GM23338 (cell line): Measurements from ENCODE around the gene SMAD1. TPM values are rescaled to one million over a fixed set of nuclear protein-coding genes. Genes with fewer than 3 reads are reported as not detected.

Experiments
- ATAC-seq: fragments of 200-7000 bp; cut with Tn5 transposase; 3 replicates; pipeline ENCODE4 v1.9.1; 2020
- DNase-seq: peaks from one replicate; pipeline ENCODE4 v3.0.0-alpha.2; 2015; ENCODE audit warnings: low spot score
- H2AFZ ChIP-seq: fragments of 200-600 bp; sonication (generic); 2 replicates; pipeline ENCODE4 v1.8.0; 2016; ENCODE audit warnings: antibody characterized with exemption, mild to moderate bottlenecking, moderate library complexity
- H3F3A ChIP-seq: fragments of 200-600 bp; sonication (generic); replicated peaks from 2 replicates; pipeline ENCODE4 v1.8.0; 2017; ENCODE audit warnings: antibody characterized with exemption, mixed run types, low read depth
- H3K27ac ChIP-seq: fragments of 200-600 bp; sonication (generic); 2 replicates; pipeline ENCODE4 v1.6.1; 2016; ENCODE audit warnings: low read depth
- H3K27me3 ChIP-seq: fragments of 200-600 bp; sonication (generic); 2 replicates; pipeline ENCODE4 v1.8.0; 2016; ENCODE audit warnings: mild to moderate bottlenecking, mixed run types, moderate library complexity; ENCODE audit not compliant: insufficient read depth
- H3K36me3 ChIP-seq: fragments of 200-600 bp; sonication (generic); 2 replicates; pipeline ENCODE4 v1.8.0; 2016; ENCODE audit warnings: mild to moderate bottlenecking; ENCODE audit not compliant: insufficient read depth
- H3K4me1 ChIP-seq: fragments of 200-600 bp; sonication (generic); 2 replicates; pipeline ENCODE4 v1.8.0; 2016; ENCODE audit warnings: mild to moderate bottlenecking, moderate library complexity; ENCODE audit not compliant: insufficient read depth
- H3K4me2 ChIP-seq: fragments of 200-600 bp; sonication (generic); 2 replicates; pipeline ENCODE4 v1.7.1; 2017; ENCODE audit warnings: mixed run types
- H3K4me3 ChIP-seq: fragments of 200-600 bp; sonication (generic); 2 replicates; pipeline ENCODE4 v1.6.1; 2016; ENCODE audit warnings: mixed run types
- H3K79me2 ChIP-seq: fragments of 200-600 bp; sonication (generic); replicated peaks from 2 replicates; pipeline ENCODE4 v1.8.0; 2017; ENCODE audit warnings: mild to moderate bottlenecking; ENCODE audit not compliant: insufficient read depth
- H3K9me2 ChIP-seq: fragments of 200-600 bp; sonication (generic); 2 replicates; pipeline ENCODE4 v1.8.0; 2017; ENCODE audit not compliant: insufficient read depth
- H4K20me1 ChIP-seq: fragments of 200-600 bp; sonication (generic); replicated peaks from 2 replicates; pipeline ENCODE4 v1.8.0; 2017; ENCODE audit warnings: mild to moderate bottlenecking; ENCODE audit not compliant: insufficient read depth
- H3K27ac Mint-ChIP-seq: 2 replicates; pipeline ENCODE4 v1.8.0; 2020; ENCODE audit warnings: inconsistent platforms, mild to moderate bottlenecking, moderate library complexity, mixed read lengths
- H3K27me3 Mint-ChIP-seq: 3 replicates; pipeline ENCODE4 v1.8.0; 2022; ENCODE audit warnings: low read depth, mild to moderate bottlenecking, moderate library complexity, mixed read lengths, inconsistent platforms; ENCODE audit not compliant: insufficient read depth, poor library complexity
- H3K36me3 Mint-ChIP-seq: 3 replicates; pipeline ENCODE4 v1.8.0; 2021; ENCODE audit warnings: low read depth, mild to moderate bottlenecking, inconsistent platforms, moderate library complexity, mixed read lengths
- H3K4me1 Mint-ChIP-seq: 3 replicates; pipeline ENCODE4 v1.8.0; 2020; ENCODE audit warnings: mild to moderate bottlenecking, inconsistent platforms, mixed read lengths
- H3K4me3 Mint-ChIP-seq: 3 replicates; pipeline ENCODE4 v1.8.0; 2021; ENCODE audit warnings: moderate library complexity, mild to moderate bottlenecking, inconsistent platforms, mixed read lengths
- H3K9me3 Mint-ChIP-seq: 3 replicates; pipeline ENCODE4 v1.8.0; 2020; ENCODE audit warnings: moderate library complexity, mild to moderate bottlenecking, inconsistent platforms, mixed read lengths
- CREB1 ChIP-seq: fragments of 250-450 bp; sonication (Bioruptor Pico); IDR thresholded peaks from 2 replicates; pipeline ENCODE4 v1.5.0; 2020; ENCODE audit warnings: low read depth, mild to moderate bottlenecking, moderate library complexity
- EZH2 ChIP-seq: fragments of 200-600 bp; sonication (generic); IDR thresholded peaks from one replicate; pipeline ENCODE4 v1.8.0; 2017; ENCODE audit warnings: antibody characterized with exemption, mild to moderate bottlenecking, low read depth; ENCODE audit not compliant: unreplicated experiment
- EZH2phosphoT487 ChIP-seq: fragments of 200-600 bp; sonication (generic); IDR thresholded peaks from one replicate; pipeline ENCODE4 v1.8.1; 2018; ENCODE audit warnings: antibody characterized with exemption; ENCODE audit not compliant: unreplicated experiment
- NANOG ChIP-seq: IDR thresholded peaks from 2 replicates; pipeline ENCODE4 v1.6.1; 2016; ENCODE audit warnings: antibody characterized with exemption, borderline replicate concordance
- ZNF114 ChIP-seq: fragments of 250-450 bp; sonication (Bioruptor Pico); IDR thresholded peaks from 2 replicates; pipeline ENCODE4 v1.5.0; 2020; ENCODE audit warnings: mild to moderate bottlenecking, moderate library complexity
- ZNF331 ChIP-seq: fragments of 250-450 bp; sonication (Bioruptor Pico); IDR thresholded peaks from 2 replicates; pipeline ENCODE4 v1.5.0; 2020; ENCODE audit warnings: low read depth, mild to moderate bottlenecking, moderate library complexity
- polyA plus RNA-seq: library from polyadenylated mRNA; unstranded; fragments of >200 nt; fragmentation: Nextera tagmentation; extraction: Ambion mirVana; gene quantifications from 2 replicates; pipeline ENCODE4 v1.2.1, GENCODE V29; 2016
- total RNA-seq: library from RNA; depleted of rRNA; stranded (reverse); fragments of >200 nt; shearing (Covaris generic); gene quantifications from 2 replicates; pipeline ENCODE4 v1.2.3, GENCODE V29; 2014
- TF ChIP-seq, protein P1 (sequence below): fragments of 250-450 bp; sonication (Bioruptor Pico); IDR thresholded peaks from 2 replicates; pipeline ENCODE4 v1.5.0; 2020; ENCODE audit warnings: mild to moderate bottlenecking, moderate library complexity
- TF ChIP-seq, protein P2 (sequence below), 2 experiments: fragments of 200-600 bp in 1 of 2; sonication (generic) in 1 of 2; conservative IDR thresholded peaks; 2 replicates each; pipeline versions ENCODE4 v1.5.1 to v1.6.1; 2016 to 2017; ENCODE audit warnings: antibody characterized with exemption in 2 of 2, low read depth in 2 of 2, mild to moderate bottlenecking in 2 of 2, moderate library complexity in 1 of 2

Gene SMAD1
- total and polyA plus RNA-seq, 2 experiments from 2014 or later, result 19.8 to 33.6 TPM

DNA sequence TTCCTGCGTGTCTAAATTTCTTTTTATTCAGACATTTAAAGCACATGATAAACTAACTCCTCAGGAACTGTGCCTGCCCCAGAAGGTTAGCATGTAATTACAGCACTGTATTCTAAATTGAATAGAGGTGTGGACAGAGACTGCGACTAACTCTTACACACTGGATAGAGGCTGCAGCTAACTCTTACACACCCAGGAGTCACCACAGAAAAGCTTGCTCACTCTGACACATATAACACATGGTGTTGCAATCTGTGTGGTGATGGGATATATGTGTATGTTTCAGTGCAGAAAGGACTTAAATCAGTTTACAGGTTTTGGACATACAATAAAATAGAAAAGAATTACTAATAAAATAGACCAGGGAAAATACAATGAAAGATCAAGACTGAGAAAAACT is 41.5 kb downstream of the SMAD1 start (continued):
- TF ChIP-seq, protein P1, sequence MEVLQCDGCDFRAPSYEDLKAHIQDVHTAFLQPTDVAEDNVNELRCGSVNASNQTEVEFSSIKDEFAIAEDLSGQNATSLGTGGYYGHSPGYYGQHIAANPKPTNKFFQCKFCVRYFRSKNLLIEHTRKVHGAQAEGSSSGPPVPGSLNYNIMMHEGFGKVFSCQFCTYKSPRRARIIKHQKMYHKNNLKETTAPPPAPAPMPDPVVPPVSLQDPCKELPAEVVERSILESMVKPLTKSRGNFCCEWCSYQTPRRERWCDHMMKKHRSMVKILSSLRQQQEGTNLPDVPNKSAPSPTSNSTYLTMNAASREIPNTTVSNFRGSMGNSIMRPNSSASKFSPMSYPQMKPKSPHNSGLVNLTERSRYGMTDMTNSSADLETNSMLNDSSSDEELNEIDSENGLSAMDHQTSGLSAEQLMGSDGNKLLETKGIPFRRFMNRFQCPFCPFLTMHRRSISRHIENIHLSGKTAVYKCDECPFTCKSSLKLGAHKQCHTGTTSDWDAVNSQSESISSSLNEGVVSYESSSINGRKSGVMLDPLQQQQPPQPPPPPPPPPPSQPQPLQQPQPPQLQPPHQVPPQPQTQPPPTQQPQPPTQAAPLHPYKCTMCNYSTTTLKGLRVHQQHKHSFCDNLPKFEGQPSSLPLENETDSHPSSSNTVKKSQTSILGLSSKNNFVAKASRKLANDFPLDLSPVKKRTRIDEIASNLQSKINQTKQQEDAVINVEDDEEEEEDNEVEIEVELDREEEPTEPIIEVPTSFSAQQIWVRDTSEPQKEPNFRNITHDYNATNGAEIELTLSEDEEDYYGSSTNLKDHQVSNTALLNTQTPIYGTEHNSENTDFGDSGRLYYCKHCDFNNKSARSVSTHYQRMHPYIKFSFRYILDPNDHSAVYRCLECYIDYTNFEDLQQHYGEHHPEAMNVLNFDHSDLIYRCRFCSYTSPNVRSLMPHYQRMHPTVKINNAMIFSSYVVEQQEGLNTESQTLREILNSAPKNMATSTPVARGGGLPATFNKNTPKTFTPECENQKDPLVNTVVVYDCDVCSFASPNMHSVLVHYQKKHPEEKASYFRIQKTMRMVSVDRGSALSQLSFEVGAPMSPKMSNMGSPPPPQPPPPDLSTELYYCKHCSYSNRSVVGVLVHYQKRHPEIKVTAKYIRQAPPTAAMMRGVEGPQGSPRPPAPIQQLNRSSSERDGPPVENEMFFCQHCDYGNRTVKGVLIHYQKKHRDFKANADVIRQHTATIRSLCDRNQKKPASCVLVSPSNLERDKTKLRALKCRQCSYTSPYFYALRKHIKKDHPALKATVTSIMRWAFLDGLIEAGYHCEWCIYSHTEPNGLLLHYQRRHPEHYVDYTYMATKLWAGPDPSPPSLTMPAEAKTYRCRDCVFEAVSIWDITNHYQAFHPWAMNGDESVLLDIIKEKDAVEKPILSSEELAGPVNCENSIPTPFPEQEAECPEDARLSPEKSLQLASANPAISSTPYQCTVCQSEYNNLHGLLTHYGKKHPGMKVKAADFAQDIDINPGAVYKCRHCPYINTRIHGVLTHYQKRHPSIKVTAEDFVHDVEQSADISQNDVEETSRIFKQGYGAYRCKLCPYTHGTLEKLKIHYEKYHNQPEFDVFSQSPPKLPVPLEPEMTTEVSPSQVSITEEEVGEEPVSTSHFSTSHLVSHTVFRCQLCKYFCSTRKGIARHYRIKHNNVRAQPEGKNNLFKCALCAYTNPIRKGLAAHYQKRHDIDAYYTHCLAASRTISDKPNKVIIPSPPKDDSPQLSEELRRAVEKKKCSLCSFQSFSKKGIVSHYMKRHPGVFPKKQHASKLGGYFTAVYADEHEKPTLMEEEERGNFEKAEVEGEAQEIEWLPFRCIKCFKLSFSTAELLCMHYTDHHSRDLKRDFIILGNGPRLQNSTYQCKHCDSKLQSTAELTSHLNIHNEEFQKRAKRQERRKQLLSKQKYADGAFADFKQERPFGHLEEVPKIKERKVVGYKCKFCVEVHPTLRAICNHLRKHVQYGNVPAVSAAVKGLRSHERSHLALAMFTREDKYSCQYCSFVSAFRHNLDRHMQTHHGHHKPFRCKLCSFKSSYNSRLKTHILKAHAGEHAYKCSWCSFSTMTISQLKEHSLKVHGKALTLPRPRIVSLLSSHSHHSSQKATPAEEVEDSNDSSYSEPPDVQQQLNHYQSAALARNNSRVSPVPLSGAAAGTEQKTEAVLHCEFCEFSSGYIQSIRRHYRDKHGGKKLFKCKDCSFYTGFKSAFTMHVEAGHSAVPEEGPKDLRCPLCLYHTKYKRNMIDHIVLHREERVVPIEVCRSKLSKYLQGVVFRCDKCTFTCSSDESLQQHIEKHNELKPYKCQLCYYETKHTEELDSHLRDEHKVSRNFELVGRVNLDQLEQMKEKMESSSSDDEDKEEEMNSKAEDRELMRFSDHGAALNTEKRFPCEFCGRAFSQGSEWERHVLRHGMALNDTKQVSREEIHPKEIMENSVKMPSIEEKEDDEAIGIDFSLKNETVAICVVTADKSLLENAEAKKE, result no peak

DNA sequence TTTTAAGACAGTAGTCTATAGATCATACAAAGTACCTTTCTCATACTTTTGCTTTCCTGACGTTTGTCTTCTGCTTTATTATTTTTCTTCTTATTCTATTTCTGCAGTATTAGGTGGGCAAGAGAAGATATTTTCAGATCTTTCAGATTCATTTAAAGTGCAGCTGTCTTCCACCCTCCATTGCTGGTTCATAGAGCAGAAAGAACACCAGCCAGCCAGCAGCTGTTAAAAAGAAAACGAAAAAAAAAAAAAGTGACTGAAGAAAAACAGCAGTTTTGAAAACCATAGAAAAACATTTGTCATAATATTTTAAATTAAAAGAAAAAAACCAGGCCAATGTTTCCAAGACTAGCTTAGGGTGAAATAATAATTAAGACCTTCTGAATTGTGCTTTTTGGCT is 42.9 kb downstream of the SMAD1 start:
- DNase-seq, result no peak
- Mint-ChIP-seq H3K36me3 (peaks cover 7% of the 10 kb centered on the region; the same call in 1 of the 3 replicates), H3K4me1 (peaks cover 23% of the 10 kb centered on the region), H3K4me3 (no peak overlapping the region), H3K27ac (0 out of 2 replicates have a peak overlapping the region, but pooled peaks have one; percentile 55), H3K9me3 (no peaks in the 10 kb centered on the region), H3K27me3 (no peaks in the 10 kb centered on the region)
- Histone ChIP-seq H3F3A (no peaks in the 10 kb centered on the region), H3K4me2 (no peak overlapping the region), H3K9me2 (no peaks in the 10 kb centered on the region), H2AFZ (no peak overlapping the region), H3K4me3 (no peak overlapping the region), H3K79me2 (peaks cover 55% of the 10 kb centered on the region), H4K20me1 (no peaks in the 10 kb centered on the region), H3K27ac (no peak overlapping the region), H3K27me3 (no peaks in the 10 kb centered on the region), H3K4me1 (peaks cover 5% of the 10 kb centered on the region; the same call in 1 of the 2 replicates), H3K36me3 (no peaks in the 10 kb centered on the region)
- no peak for ATAC-seq
- TF ChIP-seq ZNF331 (no peak), CREB1 (CRISPR knock-in tag) (no peak), ZNF114 (CRISPR knock-in tag) (no peak), EZH2phosphoT487 (no peak), EZH2 (no peak), NANOG (no peak)
- TF ChIP-seq, protein P1, result no peak
- TF ChIP-seq, protein P2, sequence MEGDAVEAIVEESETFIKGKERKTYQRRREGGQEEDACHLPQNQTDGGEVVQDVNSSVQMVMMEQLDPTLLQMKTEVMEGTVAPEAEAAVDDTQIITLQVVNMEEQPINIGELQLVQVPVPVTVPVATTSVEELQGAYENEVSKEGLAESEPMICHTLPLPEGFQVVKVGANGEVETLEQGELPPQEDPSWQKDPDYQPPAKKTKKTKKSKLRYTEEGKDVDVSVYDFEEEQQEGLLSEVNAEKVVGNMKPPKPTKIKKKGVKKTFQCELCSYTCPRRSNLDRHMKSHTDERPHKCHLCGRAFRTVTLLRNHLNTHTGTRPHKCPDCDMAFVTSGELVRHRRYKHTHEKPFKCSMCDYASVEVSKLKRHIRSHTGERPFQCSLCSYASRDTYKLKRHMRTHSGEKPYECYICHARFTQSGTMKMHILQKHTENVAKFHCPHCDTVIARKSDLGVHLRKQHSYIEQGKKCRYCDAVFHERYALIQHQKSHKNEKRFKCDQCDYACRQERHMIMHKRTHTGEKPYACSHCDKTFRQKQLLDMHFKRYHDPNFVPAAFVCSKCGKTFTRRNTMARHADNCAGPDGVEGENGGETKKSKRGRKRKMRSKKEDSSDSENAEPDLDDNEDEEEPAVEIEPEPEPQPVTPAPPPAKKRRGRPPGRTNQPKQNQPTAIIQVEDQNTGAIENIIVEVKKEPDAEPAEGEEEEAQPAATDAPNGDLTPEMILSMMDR (conservative IDR thresholded peaks at IDR 0.05; ENCODE audit: low read depth in 2 of 2), result no peak
